HG02588 (cell line): Measurements from ENCODE around the gene FBXO42.
"Not testable (repeated sequence)": the region's sequence is repeated elsewhere in the genome, so short reads cannot be mapped to it uniquely, and the experiment has no call there.

Source experiments
- ATAC-seq: cut with Tn5 transposase; IDR thresholded peaks from one replicate; pipeline ENCODE4 v1.9.1; 2021; ENCODE audit warnings: mild to moderate bottlenecking, moderate library complexity; ENCODE audit not compliant: unreplicated experiment

FBXO42 gene

DNA sequence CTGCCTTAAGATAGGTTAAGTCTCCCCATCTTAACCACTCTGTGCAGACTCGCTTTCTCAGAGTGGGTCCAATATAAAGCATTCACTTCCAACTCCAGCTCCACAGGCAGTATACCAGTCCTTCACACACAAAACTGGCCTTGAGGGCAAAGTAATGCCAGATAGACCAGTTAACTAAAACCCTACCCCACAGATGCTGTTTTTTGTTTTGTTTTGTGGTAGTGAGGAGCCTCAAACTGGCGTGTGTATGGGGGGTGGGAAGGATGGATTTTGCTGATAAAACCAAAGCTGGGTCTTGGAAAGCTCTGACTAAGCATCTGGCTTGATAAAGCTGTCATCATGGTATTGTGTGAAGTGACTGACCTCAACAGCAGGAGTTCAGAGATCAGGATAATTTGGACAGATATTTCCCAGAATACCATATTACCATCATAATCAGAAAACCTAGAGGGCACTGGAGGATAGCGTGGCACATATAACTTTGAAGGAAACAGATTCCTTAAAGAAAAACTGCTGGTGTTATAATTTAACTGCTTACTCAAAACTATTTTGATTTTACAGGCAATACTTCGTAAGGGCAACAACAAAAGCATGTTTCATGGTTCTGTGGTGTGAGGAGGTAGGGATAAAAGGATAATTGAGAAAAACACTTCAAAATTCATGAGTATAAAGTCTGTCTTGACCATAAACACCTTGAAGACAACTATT lies 85.7 kb downstream of the FBXO42 start:
- no peak for ATAC-seq

DNA sequence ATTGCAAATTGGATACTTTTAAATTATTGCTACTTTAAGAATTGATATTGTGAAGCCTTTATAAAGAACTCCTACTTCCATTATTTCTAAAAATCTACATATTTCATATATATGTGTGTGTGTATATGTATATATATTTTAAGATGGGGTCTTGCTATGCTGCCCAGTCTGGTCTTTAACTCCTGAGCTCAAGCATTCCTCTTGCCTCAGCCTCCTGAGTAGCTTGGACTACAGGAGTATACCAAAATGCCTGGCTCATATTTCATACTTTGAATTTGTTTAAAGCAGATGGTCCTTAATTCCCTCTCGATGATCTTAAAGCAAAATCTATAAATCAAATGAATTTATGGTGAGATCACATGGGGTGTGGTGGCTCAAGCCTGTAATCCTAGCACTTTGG lies 90.2 kb downstream of the FBXO42 start:
- no peak for ATAC-seq

DNA sequence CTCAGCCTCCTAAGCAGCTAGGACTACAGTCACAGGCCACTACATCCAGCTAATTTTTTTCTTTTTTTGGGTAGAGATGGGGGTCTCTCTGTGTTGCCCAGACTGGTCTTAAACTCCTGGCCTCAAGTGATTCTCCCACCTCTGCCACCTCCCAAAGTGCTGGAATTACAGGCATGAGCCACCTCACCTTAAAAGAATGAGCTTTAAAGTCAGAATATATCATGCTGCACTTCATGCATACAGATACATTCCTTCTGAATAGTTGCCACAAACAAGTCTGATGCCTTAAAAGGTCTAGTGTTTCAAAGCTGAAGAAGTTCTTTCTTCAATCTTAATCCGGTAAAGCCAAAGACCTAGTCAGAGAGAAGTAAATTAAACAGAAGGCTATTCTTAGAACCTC lies 91.5 kb downstream of the FBXO42 start:
- ATAC-seq: no peak

DNA sequence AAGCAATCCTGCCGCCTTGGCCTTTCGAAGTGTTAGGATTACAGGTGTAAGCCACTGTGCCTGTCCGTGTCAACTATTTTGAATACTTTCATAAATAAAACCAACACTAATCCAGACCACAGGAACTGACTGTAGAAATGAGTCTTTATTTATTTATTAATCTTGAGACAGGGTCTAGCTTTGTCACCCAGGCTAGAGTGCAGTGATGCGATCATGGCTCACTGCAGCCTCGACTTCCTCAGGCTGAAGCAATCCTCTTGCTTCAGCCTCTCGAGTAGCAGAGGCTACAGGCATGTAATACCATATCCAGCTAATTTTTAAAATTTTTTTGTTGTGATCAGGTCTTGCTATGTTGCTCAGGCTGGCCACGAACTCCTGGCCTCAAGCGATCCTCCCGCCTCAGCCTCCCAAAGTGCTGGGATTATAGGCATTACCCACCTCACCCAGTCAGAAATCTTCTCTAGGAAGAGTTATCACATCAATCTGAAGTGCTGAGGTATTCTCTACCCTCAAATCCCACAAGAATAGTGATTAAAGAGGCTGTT lies 93.6 kb downstream of the FBXO42 start:
- no peak for ATAC-seq

DNA sequence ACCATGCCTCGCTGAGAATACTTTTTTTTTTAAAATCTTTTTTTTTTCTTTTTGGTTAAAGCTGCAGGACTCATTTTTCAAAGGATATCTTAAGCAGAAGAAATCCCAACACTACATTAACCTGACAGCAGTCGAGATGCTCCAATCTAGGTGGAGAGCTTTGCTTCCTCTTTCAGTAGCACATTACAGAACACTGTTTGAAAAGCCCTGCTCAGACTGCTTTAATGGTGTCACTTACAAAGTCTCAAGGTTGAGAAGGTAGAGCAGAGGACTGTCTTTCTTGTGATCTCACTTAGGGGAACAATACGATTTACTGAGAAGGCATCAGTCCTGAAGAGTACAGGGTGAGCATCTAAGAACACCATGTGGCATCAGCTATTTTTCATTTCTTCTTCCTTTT lies 94.3 kb downstream of the FBXO42 start:
- ATAC-seq: no peak

DNA sequence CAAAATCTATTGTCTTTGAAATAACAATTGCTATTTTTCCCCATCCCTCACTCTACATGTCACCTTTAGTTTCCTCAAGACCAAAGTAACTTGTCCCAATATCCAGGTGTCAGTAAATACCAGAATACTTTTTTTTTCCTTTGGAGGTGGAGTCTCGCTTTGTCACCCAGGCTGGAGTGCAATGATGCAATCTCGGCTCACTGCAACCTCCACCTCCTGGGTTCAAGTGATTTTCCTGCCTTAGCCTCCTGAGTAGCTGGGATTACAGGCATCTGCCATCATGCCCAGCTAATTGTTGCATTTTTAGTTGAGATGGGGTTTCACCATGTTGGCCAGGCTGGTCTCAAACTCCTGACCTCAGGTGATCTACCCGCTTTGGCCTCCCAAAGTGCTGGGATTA lies 94.7 kb downstream of the FBXO42 start:
- ATAC-seq: not testable (repeated sequence)

DNA sequence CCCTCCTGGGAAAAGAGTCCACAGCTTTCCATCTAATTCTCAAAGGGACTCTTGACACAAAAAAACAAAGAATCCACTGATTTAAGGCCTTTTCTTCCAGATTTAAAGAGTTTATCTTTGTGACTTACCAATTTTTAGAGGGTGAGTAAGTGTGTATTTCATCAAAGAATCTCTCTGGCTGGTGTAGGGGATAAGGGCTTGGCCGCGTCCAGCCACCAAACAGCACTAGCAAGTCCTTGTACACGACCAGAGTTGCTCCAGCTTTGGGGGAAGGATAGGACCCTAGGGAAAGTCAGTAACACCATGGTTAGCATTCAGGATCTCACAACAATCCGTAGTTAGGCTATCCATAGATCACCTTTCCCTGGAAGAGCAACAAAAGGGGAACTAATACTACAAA lies 95.8 kb downstream of the FBXO42 start:
- no peak for ATAC-seq

DNA sequence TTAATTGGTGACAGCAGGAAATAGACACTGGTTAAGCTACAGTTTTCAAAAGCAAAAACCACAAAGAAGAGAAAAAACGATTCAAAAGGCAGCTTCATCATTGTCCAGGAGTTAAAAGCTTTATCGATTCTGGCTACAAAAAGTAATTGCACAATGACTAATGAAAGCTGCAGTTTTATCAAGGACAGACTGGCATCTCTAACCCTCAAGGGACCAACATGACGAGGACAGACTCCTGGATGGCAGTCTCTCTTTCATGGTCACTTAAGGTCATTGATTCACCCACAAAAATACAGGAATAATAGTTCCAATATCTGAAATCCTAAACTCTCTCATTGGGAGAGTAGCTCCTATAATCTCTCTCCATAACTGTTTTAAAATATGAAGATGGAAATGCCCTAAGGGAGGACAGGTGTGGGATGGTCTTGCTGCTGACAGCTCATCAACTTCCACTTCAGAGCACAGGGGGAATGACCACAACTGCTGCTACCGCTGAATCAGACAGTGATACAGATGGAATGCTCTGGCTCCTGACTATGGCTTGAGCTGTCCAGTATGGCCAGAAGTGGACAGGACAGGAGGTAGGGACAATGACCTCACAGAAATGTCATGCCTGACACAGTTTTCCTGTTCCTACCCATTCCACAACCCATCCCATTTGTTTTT lies 97.9 kb downstream of the FBXO42 start:
- ATAC-seq: no peak

DNA sequence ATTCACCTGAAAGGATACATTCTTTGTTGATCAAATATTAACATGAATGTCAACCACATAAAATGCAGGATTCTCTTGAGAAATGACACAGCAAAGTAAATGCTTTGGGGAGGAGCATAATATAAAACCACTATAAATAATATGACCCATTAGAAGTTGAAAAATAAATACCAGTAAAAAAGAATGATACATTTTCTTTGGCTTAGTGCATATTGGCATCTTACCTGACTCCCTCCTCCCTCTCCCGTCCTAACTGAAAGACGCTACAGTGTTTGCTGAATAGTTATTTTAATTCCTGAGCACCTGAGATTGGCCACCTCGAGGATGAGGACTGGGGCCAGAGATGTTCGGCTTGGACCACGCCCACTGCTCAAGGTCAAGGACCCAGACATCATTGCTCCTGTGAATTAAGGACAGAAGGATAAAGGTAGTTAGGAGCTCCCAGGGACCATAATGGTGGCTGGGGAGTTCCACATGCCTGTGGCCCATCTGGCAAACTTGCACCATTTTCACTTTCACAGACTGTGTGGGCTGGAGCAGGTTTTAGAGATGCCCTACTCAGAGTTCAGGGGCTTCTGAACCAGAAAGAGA lies 98.9 kb downstream of the FBXO42 start:
- no peak for ATAC-seq

DNA sequence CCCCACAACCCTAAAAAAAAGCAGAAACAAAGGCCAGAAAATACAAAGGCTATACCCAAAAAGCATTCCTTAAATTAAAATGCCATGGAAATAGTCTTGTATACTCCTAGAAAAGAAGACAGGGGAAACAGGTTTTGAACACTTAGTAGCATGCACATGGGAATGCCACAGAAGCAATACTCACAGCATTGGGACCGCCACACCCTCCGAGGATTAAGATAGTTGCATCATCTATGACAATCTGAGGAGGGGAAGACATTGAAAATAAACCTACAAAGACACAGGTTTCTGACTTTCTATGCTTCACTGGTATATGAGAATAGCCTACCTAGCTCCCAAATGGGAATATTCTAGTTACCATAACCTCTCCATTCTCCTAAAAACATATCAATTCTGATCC lies 99.4 kb downstream of the FBXO42 start:
- no peak for ATAC-seq

DNA sequence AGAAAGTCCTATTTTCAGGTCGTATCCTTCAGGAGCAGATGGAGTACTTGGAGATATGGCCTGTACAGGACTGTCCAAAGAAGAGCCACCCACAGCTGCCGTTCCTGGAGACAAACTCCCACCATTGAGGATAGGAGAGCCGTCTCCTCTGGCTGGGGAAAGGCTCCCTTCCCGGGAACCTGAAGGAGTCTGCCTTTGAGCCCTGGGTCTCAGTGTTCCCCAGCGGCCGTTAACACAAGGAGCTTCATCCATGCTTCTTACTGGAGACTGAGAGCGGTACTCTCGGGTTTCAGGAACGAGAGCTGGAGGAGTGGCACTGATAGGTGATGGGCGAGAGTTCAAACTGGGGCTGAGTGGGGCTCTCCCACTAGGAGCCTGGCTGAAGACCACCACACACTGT lies 100.9 kb downstream of the FBXO42 start:
- no peak for ATAC-seq

DNA sequence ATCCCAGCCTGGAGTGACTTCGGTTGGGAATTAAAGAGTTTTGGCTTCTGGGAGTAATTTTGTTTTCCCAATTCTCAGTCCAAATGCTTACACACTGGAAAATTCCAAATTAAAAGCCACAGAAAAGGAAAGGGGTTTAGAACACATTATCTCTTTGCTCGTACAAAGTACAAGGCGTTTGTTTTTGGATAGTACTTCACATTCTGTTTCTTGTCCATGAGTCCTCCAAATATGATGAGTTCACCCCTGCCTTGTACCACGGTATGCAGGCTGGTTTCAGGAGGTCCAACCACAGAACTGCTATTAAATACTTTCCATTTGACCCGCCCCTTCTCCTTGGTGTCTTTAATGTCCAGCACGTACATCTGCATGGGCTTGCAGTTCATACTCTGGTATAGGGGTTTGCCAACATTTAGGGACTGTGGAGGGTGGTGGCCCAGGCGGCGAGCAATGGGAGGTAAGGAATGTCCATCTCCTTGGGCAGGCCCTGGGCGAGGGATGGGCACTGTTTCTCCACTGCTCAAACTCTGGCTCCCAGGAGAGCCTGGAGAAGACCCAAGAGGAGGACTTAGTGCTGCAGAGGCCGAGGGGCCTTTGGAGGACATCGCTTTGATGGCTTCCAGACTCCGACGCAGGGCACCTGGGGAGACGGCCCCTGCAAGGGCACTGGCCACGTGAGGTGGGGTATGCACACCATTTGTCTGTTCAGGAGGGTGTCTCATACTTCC lies 101.6 kb downstream of the FBXO42 start:
- ATAC-seq: no peak

DNA sequence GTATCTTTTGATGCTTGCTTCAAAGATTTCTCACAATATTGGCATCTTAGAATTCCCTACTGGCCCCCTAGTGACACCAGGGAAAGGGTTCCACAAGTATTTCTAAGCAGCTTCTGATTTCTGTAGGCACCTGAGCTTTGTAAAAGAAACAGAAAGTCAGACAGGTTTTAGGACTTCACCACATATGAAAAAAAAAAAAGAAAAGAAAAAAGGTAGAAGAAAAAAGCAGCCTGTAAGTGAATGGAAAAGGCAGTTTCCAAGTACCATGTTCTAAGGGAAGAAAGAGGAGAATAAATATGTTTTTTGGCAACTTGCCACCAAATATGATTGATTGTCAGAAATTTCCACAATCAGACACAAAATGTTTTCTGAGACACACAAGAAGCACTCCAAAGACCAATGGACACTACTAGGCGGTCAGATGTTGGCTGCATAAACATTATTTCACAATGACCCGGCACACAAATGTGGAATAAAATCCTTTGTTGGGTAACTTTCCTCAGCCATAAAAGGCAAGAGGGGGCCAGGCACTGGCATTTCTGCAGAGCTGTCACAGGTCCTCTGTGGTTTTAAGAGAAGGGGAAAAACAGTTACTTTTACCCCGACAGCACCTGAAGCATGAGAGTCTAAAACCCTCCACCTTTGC lies 102.6 kb downstream of the FBXO42 start:
- no peak for ATAC-seq

DNA sequence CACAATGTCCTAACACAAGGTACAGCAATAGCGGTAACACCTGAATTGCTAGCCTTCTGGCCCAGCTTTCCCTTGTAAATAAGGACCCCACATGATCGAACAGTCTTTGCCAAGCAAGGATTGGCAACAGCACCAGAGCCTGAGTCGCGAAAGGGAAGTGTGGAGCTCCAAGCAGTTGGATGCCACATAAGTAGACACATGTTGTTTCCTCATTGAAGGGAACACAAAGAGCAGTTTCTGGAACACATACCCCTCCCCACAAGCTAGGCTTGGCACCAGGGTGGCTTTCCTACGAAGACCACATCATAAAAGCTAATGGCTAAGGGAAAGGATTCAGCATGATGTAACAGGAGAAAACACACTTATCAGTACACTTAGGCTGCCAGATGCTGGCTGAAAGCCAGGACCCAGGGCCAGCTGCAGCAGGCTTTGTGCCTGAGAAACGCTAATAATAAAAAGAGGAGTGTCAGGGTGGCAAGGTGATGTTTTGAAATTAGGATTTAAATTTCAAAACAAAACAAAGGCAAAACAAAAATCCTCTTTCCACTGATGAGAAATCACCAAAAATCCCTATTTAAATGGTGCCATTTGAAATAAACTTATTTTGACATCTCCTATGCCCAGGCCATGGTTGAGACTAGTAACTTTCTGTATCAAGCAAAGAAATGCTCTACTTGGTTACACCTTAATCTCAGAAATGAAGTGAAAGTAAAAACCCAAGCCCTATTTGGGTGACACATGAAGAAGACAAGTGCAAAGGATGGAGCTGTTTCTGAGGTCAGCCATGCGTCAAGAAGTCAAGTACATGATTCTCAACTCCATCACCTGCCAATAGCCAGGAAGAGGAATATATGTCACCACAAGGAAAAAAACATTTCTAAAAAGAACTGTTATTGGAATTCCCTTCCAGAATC lies 103.4 kb downstream of the FBXO42 start:
- no peak for ATAC-seq

DNA sequence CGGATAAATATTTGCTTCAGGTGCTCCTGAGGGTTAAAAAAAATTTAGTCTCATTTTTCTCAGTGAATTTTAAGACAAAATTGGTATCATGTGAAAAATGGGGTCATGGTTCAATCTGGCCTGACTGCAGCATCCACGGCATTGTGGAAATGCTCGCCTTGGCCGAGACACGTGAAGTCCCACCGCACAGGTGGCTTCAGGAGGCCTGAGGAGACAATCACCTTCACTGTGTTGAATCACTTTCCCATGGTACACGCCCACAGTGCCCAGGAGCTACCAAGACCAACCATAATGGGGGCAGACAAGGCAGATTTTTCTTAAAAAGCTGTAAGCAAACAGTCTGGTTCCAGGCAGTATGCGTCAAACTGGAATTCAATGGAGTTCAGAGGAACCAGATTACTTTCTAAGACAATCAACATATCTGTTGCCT lies 104.3 kb downstream of the FBXO42 start:
- no peak for ATAC-seq

DNA sequence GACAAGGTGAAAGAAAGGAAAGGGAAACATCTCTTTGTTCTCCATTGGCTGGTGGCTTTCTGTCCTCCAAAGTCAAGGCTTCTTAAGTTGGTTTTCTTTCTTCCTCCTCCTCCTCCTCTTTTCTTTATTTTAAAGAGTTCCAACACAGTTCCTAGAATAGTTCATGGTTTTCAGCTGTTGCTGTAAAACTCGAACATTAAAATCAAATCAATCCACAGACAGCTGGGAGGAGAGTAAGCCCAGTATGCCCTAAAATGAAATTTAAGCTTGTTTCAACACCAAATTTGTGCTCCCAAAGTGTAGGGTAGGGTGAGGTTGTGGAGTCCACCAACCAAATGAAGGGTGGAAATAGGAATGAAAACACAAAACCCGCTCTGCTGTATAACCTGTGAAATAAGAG lies 104.8 kb downstream of the FBXO42 start:
- ATAC-seq: no peak

DNA sequence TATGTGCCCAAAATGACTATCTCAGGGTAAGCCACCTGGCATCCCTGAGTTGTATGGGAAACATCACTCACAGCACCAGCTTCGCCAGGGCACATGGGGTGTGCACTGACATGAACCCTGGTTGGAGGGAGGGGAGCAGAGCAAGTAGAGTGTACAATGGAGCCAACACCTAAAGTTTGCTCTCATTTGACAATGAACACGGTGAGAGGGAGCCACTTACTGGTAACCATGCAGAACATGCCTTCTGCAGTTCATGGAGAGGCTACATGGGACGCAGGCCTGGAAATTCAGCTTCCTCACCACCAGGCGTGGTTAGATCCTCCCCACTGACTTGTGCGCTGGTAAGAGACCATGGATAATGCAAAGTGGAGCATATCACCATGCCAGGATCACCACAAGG lies 105.3 kb downstream of the FBXO42 start:
- no peak for ATAC-seq

DNA sequence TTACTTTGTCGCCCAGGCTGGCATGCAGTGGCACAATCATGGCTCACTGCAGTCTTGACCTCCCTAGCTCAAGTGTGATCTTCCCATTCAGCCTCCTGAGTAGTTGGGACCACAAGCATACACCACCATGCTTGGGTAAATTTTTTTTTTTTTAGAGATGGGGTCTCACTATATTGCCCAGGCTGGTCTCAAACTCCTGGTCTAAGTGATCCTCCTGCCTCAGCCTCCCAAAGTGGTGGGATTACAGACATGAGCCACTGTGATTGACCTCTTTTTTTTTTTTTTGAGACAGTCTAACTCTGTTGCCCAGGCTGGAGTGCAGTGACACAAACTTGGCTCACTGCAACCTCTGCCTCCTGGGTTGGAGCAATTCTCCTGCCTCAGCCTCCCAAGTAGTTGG lies 106.0 kb downstream of the FBXO42 start:
- ATAC-seq: not testable (repeated sequence)

DNA sequence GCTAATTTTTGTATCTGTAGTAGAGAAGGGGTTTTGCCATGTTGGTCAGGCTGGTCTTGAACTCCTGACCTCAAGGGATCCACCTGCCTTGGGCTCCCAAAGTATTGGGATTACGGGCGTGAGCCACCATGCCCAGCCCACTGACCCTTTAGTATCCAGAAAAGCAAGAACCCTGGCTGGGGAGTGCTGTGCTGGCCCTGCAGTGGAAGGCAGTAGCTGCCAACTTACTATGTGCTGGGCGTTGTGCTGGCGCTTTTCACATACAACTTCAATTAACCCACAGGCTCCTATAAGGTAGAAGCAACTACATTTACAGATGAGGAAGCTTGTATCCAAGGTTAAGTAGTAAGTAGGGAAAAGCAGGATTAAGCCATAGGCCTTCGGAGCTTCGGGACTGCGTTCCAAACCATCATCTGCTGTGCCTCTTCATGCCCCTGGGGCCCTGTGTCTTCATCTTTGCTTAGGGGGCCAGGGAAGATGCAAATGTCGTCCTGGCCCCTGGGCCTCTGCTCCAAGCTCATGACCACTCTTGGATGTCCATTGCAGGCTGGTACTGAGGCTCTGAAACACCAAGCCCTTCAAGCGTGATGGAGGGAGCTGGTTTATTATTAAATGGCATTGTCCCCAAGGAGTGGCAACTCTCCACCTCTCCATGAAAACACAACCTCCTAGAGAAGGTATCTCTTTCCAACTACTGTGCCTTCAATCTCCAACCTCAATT lies 106.6 kb downstream of the FBXO42 start:
- ATAC-seq: no peak
